K562 (cell line): Measurements from ENCODE around the gene ARSI. TPM values are rescaled to one million over a fixed set of nuclear protein-coding genes. Genes with fewer than 3 reads are reported as not detected.

Experiments
- ARID2 ChIP-seq: fragments of 450-650 bp; IDR thresholded peaks from 2 replicates; pipeline ENCODE4 v1.6.1; 2017; ENCODE audit warnings: antibody characterized with exemption, mild to moderate bottlenecking
- BACH1 ChIP-seq: fragments of 200-800 bp; sonication (Bioruptor generic); IDR thresholded peaks from 2 replicates; pipeline ENCODE4 v1.6.1; 2016; ENCODE audit warnings: missing genetic modification characterization, missing compliant biosample characterization
- BCLAF1 ChIP-seq, 2 experiments: fragments of 450-650 bp in 1 of 2; IDR thresholded peaks; 2 replicates each; pipeline ENCODE4 v1.6.1; 2011 to 2017; ENCODE audit warnings: low read depth in 2 of 2, antibody characterized with exemption in 1 of 2, borderline replicate concordance in 1 of 2, low read length in 1 of 2, mild to moderate bottlenecking in 1 of 2, mixed read lengths in 1 of 2; ENCODE audit not compliant: control insufficient read depth in 1 of 2
- CBFA2T3 ChIP-seq: fragments of 450-650 bp; IDR thresholded peaks from 2 replicates; pipeline ENCODE4 v1.6.1; 2017
- CREBBP ChIP-seq: IDR thresholded peaks from one replicate; pipeline ENCODE4 v1.6.1; 2012; ENCODE audit warnings: low read depth, mild to moderate bottlenecking, control low read depth, inconsistent platforms, low read length
- CTCF ChIP-seq, 3 experiments: IDR thresholded peaks in 2 of 3; conservative IDR thresholded peaks in 1 of 3; 2 replicates each; pipeline ENCODE4 v1.5.1; 2011 to 2012; ENCODE audit warnings: low read length in 3 of 3, mild to moderate bottlenecking in 3 of 3, control low read depth in 2 of 3, improper control_type of control experiment in 1 of 3, inconsistent platforms in 1 of 3, low read depth in 1 of 3, mixed read lengths in 1 of 3, moderate library complexity in 1 of 3; ENCODE audit not compliant: insufficient read depth in 2 of 3
- KLF13 ChIP-seq: fragments of 450-650 bp; IDR thresholded peaks from 2 replicates; pipeline ENCODE4 v1.6.1; 2016; ENCODE audit warnings: missing genetic modification characterization, low read depth, mild to moderate bottlenecking, missing compliant biosample characterization, moderate library complexity, borderline replicate concordance
- MBD2 ChIP-seq: sonication (generic); IDR thresholded peaks from 2 replicates; pipeline ENCODE4 v1.6.1; 2016; ENCODE audit warnings: low read depth, borderline replicate concordance
- RCOR1 ChIP-seq, 2 experiments: IDR thresholded peaks; 2 replicates each; pipeline ENCODE4 v1.6.1; 2012; ENCODE audit warnings: low read depth in 2 of 2, low read length in 2 of 2, borderline replicate concordance in 1 of 2, improper control_type of control experiment in 1 of 2
- REST ChIP-seq, 2 experiments: fragments of 450-650 bp; formaldehyde crosslinking in 1 of 2; IDR thresholded peaks; 2 replicates each; pipeline versions ENCODE4 v1.4.0 to v1.6.1; 2014 to 2020; ENCODE audit warnings: mild to moderate bottlenecking in 2 of 2, borderline replicate concordance in 1 of 2, low read depth in 1 of 2
- STAT6 ChIP-seq: sonication (generic); formaldehyde crosslinking; IDR thresholded peaks from 2 replicates; pipeline ENCODE4 v1.8.1; 2023; ENCODE audit warnings: mild to moderate bottlenecking, missing genetic modification reagents
- polyA plus RNA-seq, 8 experiments: library from polyadenylated mRNA; depleted of rRNA in 4 of 8; stranded (reverse) in 5 of 8; unstranded in 3 of 8; fragments of >200 nt; fragmentation: Nextera tagmentation in 2 of 8; fragmentation: Illumina TruSeq in 1 of 8; extraction: Ambion mirVana in 2 of 8; extraction: Trizol in 1 of 8; gene quantifications; 2 replicates each; pipeline versions ENCODE4 v1.2.1 to v1.2.3, GENCODE V29; 2011 to 2014; ENCODE audit warnings: inconsistent platforms in 1 of 8, missing spikeins in 1 of 8
- total RNA-seq, 7 experiments: library from RNA; depleted of rRNA in 6 of 7; stranded (reverse); fragments of >200 nt in 6 of 7; fragmentation: Illumina TruSeq in 2 of 7; extraction: Trizol in 2 of 7; gene quantifications; 2 replicates each; pipeline versions ENCODE4 v1.2.1 to v1.2.3, GENCODE V29; 2011 to 2021; ENCODE audit warnings: low replicate concordance in 1 of 7

ARSI gene
- total and polyA plus RNA-seq, 9 of the 15 experiments (the other 6 are each of a cell fraction or from before 2014, with no cell fraction given) = 0.04 to 0.07 TPM; not detected in 7

- TF ChIP-seq REST (IDR thresholded peaks at IDR 0.05; ENCODE audit: borderline replicate concordance) (0 out of 2 replicates have a peak, but pooled peaks have one; percentile 26), REST (CRISPR knock-in tag; IDR thresholded peaks at IDR 0.05; ENCODE audit: low read depth) (no peak), BCLAF1 (IDR thresholded peaks at IDR 0.05; ENCODE audit: borderline replicate concordance in 1 of 2, control insufficient read depth in 1 of 2, low read depth in 2 of 2, low read length in 1 of 2) (no peak), RCOR1 (IDR thresholded peaks at IDR 0.05; ENCODE audit: borderline replicate concordance in 1 of 2, low read depth in 2 of 2, low read length in 2 of 2) (0 out of 4 replicates have a peak, but pooled peaks of 1 of the 2 experiments have one; percentile 42), CTCF (IDR thresholded peaks at IDR 0.05 in 2 of 3, conservative IDR thresholded peaks at IDR 0.05 in 1 of 3; ENCODE audit: insufficient read depth in 2 of 3, low read depth in 1 of 3, low read length in 3 of 3) (peak; percentile 76 to 95 (median 76)), CBFA2T3 (peak; percentile 22; the same call in 1 of the 2 replicates), ARID2 (no peak), CREBBP (no peak), STAT6 (CRISPR knock-in tag) (no peak), KLF13 (no peak), BACH1 (tag) (no peak), MBD2 (no peak)
Measured at GRCh38 chr5:150286820-150287219, 15.9 kb downstream of the ARSI start (continued).
